Activated CD8-positive, alpha-beta memory T cell treated with anti-CD3 and anti-CD28 coated beads, Interleukin-2, amount 50 U/mL, for 24 hours (primary cell): ENCODE data around the gene ZBTB45.

Experiments used
- DNase-seq: peaks from one replicate; pipeline ENCODE4 v3.0.0-alpha.2; 2020; ENCODE audit errors: extremely low read depth

ZBTB45 gene

GRCh38 chr19:58538257-58539168 lies 18.9 kb upstream of the ZBTB45 start:
- DNase-seq: no peak

GRCh38 chr19:58536852-58537798 lies 17.5 kb upstream of the ZBTB45 start:
- no peak for DNase-seq

GRCh38 chr19:58535857-58536256 lies 16.2 kb upstream of the ZBTB45 start:
- no peak for DNase-seq

GRCh38 chr19:58531034-58531840 lies 11.6 kb upstream of the ZBTB45 start:
- no peak for DNase-seq

GRCh38 chr19:58529405-58529804 lies 9.8 kb upstream of the ZBTB45 start:
- DNase-seq: no peak

DNA sequence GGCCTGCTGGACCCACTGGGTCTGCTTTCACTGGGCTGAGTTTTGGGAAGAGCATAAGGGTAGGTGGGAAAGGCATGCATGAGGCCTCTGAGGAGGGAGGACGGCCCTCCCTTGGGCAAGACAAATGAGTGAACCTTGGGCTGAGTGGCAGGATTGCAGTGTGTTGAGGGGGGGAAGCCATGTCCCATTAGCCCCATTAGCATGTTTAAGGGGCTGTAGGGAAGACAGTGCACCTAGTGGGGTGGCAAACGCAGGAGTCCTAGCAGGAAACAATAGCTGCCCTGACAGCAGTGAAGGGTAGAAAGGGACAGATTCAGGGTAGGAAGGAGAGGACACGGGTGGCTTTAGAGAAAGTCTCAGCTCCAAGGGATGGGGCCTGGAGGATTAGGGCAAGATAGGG lies 3.1 kb upstream of the ZBTB45 start:
- DNase-seq: no peak

DNA sequence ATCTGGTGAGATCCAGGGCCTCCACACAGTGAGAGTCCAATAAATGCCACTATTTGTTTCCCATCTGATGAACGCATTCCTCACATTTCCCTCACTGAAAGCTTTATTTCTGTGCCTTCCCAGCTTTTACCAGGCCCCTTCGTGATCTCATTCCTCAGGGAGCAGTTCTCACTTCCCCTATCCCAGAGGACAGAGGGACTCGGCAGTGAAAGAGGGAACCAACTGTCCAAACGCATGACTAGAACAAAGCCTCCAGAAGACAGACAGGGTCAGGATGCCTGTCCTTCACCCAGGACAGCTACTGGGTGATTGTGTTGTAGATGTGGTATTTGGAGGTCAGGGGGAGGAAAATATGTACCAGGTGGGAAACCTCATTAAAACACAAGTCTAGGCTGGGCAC lies 2.0 kb upstream of the ZBTB45 start:
- no peak for DNase-seq

DNA sequence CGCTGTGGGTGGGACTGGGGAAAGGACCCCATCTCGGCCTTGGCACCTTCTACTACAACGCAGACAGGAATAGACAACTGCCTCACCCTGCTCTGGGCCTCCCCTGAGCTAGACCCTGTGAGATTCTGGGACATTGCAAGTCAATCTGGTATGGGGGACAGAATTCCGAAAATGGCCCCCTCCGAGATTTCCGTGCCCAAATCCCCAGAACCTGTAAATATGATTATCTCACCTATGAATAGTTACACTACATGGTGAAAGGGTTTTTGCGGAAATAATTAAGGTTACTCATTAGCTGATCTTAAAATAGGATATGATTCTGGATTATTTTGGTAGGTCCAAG lies 618 bp upstream of the ZBTB45 start:
- DNase-seq: no peak

DNA sequence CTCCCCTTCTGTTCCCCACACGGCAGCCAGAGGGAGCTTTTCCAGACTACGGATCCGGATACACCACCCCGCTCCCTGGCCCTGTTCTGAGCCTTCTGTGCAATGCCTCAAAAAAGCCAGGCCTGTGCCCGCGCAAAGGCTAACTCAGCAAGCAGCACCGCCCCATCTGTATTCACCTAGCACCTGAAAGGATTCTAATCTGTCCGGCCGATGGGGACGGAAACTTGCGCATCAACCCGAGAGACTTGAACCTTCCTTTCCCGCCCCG lies 589 bp downstream of the ZBTB45 start:
- no peak for DNase-seq

GRCh38 chr19:58518256-58519086 lies 1.1 kb downstream of the ZBTB45 start:
- DNase-seq: no peak

DNA sequence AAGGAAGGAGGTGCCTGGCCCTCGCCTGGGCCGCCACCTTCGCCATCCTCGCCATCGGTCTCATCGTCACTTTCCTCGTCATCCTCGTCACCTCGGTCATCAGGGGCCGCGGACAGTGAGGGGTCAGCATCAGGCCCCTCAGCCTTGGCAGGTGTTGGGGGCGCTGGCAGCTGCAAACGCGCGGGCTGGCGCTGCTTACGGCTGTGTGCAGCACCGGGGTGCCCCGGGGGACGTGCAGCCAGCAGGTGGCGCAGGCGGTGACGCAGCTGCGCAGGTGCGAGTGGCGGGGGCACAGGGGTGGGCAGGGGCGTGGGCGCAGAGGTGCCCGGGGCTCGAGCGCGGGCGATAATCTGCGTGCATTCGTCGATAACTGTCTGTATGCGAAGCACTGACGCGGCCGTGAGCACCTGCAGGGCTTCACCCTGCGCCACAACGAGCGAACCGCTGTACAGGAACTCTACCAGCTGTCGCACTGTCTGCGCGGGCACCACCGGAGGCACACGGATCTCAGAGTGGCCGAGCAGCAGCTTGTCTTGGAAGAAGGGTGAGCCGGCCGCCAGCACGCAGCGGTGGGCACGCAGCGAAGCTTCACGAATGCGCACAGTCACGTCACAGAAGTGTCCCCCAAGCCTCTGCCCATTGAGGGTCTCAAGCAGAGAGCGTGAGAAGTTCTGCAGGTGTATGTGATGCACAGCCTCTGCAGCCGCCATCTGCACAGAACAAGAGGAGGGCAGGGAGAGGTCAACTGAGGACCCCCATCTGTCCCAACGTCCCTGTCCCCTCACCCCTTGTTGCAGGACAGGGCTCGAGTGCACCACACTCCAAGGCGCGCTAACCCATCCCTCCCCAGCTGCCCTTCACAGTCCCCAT lies 2.4 kb downstream of the ZBTB45 start:
- no peak for DNase-seq

DNA sequence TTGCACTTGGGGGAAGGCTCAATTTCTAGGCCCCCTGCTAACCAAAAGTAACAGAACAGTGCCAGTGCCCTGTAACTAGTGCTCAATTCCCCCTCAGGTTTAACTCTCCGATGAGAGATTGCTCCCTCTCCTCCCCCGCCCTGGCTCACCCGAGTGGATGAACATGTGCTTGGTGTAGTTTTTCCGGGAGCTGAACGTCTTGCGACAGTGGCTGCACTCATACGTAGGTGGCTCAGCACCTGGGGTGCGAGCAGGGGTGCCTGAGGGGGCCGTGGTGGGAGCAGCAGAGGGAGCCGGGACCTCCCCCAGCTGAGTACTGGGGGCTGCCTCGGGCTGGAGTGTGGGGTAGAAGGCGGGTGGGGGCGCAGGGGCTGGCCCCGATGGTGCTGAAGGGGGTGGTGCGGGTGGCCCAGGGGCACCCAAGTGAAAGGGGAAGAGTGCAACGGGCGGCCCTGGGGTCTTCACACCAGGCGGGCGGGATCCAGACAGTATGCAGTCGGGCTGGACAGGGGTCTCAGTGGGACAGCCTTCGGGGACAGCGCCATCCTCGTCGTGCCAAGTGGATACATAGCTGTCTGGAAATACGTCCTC lies 3.3 kb downstream of the ZBTB45 start:
- no peak for DNase-seq

- no peak for DNase-seq
These were observed 4.4 kb downstream of the ZBTB45 start for GRCh38 chr19:58515259-58515658.

DNA sequence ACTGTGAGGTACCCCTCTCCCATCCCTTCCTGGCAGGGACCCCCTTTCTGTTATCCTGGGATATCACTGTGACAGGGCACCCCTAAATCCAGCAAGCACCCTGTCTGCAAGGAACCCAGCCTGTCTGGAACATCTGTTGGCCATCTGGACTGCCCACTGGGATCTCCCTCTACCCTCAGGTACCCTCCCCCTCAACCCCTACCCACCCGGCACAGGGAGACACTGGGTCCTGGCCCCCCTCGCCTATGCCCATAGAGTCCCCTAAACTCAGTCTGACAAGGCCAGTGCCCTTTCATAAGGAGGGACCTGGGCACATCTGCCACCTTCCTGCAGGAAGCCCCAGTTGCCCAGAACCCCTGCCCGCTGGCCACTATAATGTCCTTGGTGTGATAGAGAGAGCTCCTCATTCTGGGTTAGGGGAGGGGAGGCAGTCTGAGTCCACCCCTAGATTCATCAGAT lies 5.0 kb downstream of the ZBTB45 start:
- DNase-seq: no peak

DNA sequence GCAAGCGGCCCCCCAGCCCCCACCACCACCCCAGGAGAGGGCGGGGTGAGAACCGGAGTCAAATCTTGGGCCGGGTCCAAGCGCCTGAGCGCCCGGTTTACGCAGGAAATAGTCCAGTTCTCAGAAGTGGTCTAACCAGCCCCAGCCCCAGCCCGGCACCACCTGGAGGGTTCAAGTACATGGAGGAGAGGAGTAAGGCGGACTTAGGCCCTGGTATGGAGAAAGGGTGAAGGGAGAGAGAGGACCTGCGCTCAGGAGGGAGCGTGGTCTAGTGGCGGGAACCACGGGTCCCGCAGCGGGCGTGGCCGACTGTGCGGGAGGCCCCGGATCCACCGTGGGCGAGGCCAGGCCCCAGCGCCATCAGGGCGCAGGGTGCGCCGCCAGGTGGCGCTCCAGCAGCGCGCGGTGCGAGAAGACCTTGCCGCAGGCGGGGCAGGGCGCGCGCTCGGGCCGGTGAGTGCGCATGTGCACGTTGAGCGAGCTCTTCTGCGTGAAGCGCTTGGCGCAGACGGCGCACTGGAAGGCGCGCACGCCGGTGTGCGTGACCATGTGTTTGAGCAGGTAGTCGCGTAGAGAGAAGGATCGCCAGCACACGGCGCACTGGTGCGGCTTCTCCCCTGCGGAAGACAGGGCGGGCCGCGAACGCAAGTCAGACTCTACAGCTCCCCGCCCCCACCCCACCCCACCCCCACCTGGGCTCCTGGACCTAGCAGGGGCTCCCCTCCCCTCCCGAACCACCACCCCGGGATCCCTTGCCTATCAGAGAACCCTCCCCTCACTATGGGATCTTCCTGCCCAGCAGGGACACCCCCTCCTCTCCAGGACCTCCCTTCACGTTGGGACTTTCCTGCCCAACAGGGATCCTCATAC lies 5.7 kb downstream of the ZBTB45 start:
- DNase-seq: peak; percentile 88

GRCh38 chr19:58513213-58513693 lies 6.4 kb downstream of the ZBTB45 start:
- DNase-seq: no peak

GRCh38 chr19:58511353-58512208 lies 8.0 kb downstream of the ZBTB45 start, which contains the start of gene SLC27A5:
SLC27A5 (minus strand) TSS chr19:58511992; CDS start chr19:58511955, 37 bp downstream.
- no peak for DNase-seq
